ENCODE data around the gene GAGE2A.
"Not testable (repeated sequence)": the region's sequence is repeated elsewhere in the genome, so short reads cannot be mapped to it uniquely, and the experiment has no call there.

GAGE2A gene

DNA sequence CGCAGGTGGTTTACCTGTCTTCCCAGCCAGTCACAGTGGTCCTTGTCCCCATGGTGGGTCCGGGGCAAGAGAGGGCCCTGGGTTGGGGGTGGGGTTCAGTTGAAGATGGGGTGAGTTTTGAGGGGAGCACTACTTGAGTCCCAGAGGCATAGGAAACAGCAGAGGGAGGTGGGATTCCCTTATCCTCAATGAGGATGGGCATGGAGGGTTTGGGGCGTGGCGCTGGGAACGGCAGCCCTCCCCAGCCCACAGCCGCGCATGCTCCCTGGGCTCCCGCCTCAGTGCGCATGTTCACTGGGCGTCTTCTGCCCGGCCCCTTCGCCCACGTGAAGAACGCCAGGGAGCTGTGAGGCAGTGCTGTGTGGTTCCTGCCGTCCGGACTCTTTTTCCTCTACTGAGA is at the start of gene GAGE2A:
Gene GAGE2A (plus strand): TSS at position 301 of the 400 bp plus-strand sequence. CDS start 1,155 bp downstream, outside the sequence.
- not testable (repeated sequence) for DNase-seq

DNA sequence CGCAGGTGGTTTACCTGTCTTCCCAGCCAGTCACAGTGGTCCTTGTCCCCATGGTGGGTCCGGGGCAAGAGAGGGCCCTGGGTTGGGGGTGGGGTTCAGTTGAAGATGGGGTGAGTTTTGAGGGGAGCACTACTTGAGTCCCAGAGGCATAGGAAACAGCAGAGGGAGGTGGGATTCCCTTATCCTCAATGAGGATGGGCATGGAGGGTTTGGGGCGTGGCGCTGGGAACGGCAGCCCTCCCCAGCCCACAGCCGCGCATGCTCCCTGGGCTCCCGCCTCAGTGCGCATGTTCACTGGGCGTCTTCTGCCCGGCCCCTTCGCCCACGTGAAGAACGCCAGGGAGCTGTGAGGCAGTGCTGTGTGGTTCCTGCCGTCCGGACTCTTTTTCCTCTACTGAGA is 47.9 kb upstream of the GAGE2A start, which contains the start of gene GAGE12D:
Gene GAGE12D (plus strand): TSS at position 301 of the 400 bp plus-strand sequence. CDS start 1,155 bp downstream, outside the sequence.
- DNase-seq = not testable (repeated sequence)

DNA sequence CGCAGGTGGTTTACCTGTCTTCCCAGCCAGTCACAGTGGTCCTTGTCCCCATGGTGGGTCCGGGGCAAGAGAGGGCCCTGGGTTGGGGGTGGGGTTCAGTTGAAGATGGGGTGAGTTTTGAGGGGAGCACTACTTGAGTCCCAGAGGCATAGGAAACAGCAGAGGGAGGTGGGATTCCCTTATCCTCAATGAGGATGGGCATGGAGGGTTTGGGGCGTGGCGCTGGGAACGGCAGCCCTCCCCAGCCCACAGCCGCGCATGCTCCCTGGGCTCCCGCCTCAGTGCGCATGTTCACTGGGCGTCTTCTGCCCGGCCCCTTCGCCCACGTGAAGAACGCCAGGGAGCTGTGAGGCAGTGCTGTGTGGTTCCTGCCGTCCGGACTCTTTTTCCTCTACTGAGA is 38.3 kb upstream of the GAGE2A start, which contains the start of gene GAGE12E:
Gene GAGE12E (plus strand): TSS at position 301 of the 400 bp plus-strand sequence. CDS start 1,155 bp downstream, outside the sequence.
- DNase-seq = not testable (repeated sequence)

DNA sequence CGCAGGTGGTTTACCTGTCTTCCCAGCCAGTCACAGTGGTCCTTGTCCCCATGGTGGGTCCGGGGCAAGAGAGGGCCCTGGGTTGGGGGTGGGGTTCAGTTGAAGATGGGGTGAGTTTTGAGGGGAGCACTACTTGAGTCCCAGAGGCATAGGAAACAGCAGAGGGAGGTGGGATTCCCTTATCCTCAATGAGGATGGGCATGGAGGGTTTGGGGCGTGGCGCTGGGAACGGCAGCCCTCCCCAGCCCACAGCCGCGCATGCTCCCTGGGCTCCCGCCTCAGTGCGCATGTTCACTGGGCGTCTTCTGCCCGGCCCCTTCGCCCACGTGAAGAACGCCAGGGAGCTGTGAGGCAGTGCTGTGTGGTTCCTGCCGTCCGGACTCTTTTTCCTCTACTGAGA is 28.8 kb upstream of the GAGE2A start, which contains the start of gene GAGE12F:
Gene GAGE12F (plus strand): TSS at position 301 of the 400 bp plus-strand sequence. CDS start 1,155 bp downstream, outside the sequence.
- not testable (repeated sequence) for DNase-seq

DNA sequence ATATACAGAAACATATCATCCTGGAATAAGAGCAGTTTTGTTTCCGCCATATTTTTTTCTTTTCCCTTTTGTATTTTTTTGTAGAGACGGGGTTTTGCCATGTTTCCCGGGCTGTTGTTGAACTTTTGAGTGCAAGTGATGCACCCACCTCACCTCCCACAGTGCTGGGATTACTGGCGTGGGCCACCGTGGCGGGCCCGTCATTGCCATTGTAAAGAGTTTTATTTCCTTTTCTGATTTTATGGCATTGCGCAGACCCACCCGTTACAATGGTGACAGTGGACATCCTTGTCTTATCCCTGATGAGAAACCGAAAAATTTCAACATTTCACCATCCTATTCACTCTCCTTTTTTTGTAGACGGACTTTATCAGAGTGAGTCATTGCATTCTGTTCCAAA is 20.6 kb upstream of the GAGE2A start:
- DNase-seq = not testable (repeated sequence)

DNA sequence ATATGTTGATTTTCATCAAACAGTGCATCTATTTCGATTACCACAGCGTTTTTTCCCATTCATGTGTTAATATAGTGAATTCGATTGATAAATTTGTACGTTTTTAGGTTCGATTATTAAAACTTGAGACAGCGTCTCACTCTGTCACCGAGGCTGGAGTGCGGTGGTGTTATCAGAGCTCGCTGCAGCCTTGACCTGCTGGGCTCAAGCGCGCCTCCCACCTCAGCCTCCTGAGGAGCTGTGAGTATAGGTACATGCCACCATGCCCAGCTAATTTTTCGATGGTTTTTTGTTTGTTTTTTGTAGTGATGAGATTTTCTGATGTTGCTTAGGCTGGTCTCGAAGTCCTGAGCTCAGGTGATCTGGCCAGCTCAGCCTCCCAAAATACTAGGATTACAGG is 20.1 kb upstream of the GAGE2A start:
- not testable (repeated sequence) for DNase-seq

DNA sequence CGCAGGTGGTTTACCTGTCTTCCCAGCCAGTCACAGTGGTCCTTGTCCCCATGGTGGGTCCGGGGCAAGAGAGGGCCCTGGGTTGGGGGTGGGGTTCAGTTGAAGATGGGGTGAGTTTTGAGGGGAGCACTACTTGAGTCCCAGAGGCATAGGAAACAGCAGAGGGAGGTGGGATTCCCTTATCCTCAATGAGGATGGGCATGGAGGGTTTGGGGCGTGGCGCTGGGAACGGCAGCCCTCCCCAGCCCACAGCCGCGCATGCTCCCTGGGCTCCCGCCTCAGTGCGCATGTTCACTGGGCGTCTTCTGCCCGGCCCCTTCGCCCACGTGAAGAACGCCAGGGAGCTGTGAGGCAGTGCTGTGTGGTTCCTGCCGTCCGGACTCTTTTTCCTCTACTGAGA is 19.2 kb upstream of the GAGE2A start, which contains the start of gene GAGE12G:
Gene GAGE12G (plus strand): TSS at position 301 of the 400 bp plus-strand sequence. CDS start 1,155 bp downstream, outside the sequence.
- not testable (repeated sequence) for DNase-seq

- not testable (repeated sequence) for DNase-seq
Measured at GRCh38 chrX:49579649-49580048, 9.6 kb upstream of the GAGE2A start, which contains the start of gene GAGE12H. Gene GAGE12H, plus strand, starts transcription at chrX:49579949. Its CDS starts 1,155 bp downstream, at chrX:49581104.

- not testable (repeated sequence) for DNase-seq
Measured at GRCh38 chrX:49589769-49590478, 628 bp downstream of the GAGE2A start.

- not testable (repeated sequence) for DNase-seq
Measured at GRCh38 chrX:49590488-49590887, 1.2 kb downstream of the GAGE2A start.

DNA sequence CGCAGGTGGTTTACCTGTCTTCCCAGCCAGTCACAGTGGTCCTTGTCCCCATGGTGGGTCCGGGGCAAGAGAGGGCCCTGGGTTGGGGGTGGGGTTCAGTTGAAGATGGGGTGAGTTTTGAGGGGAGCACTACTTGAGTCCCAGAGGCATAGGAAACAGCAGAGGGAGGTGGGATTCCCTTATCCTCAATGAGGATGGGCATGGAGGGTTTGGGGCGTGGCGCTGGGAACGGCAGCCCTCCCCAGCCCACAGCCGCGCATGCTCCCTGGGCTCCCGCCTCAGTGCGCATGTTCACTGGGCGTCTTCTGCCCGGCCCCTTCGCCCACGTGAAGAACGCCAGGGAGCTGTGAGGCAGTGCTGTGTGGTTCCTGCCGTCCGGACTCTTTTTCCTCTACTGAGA is 9.4 kb downstream of the GAGE2A start, which contains the start of gene GAGE1:
Gene GAGE1 (plus strand): TSS at position 301 of the 400 bp plus-strand sequence. CDS start 1,155 bp downstream, outside the sequence.
- DNase-seq = not testable (repeated sequence)

GRCh38 chrX:49610718-49611310 is 21.5 kb downstream of the GAGE2A start:
- DNase-seq = no peak

DNA sequence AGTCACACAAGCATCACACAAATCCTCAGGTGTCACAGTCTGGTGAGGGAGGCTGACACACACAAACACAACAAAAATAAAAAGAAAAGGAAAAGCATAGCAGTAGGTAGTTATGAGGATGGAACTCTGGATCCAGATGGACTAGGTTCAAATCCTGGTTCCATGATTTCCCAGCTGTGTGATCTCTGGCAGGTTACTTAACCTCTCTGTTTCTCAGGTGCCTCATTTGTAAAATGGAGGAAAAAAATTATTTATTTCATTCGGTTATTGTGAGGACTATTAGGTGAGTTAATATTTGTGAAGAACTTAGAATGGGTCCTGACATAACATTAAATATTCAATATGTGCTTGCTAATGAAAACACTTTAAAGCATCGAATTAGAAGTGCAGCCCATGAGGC is 29.3 kb downstream of the GAGE2A start:
- DNase-seq = no peak

DNA sequence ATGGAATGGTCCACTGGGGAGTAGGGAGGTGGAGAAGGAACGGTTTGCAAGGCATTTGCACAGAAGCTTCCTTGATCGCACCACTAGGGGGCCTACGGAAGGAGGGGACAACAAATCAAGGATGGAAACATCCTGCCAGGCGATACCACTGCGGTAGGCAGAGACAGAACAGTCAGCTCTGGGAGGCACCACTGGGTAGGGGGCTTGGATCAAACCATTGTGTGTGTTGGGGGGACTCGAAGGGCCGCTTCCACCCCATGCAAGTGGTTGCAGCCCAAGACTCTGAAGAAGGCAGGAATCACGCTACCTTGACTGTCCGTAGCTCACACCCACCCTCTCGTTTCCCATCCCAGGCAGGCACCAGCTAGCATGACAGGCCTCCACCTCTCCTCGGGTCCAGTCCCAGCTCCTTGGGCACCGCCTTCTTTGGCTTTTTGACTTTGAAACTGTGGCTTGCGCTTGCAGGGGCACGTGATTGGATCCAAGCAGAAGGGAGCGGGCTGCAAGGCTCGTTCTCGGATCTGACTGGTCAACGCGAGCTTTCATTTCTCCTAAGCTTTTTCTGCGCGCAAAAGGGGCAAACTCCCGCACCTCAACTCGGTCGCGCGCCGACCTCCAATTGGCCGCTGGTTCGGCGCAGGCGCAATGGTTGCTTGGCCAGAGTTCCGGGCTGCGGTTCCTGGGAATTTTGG is 37.9 kb downstream of the GAGE2A start:
- no peak for DNase-seq

DNA sequence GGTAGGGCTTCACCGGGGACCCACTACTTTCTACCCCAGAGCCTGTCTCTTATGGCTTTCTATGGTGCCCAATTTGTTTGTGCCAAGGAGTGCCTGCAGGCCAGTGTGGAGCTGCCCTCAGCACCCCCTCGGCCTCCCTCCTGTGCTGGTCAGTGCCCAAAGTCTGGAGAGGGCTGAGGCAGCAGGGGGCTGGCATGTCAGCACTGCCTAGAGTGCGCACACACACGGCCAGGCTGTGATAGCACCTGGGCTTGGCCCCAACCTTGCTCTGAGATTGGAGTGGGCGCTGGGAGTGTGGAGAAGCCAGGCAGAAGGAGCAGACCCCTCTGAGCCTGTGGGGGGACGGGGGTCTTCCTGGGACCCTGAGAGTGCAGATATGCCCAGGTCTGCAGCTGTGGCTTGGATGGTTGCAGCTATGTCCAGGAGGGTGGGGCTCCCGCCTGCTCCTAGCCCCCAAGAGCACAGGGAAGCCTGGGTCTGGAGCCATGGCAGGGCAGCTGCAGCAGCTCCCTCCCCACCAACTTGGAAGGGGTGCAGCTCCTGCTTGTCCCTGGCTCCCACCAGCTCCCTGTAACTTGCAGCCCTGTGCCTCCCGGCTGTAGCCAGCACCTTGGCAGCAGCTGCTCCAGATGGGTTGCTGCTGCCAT is 55.8 kb downstream of the GAGE2A start:
- no peak for DNase-seq

All from NCI-H187 (cell line).